Stomach (tissue), 4 donors: ENCODE results near the gene GTF2IRD1.

ENCODE experiments used
- CTCF ChIP-seq, 7 experiments: fragments of 450-650 bp in 4 of 7; fragments of 200-600 bp in 3 of 7; sonication (generic) in 3 of 7; IDR thresholded peaks; one replicate each; pipeline ENCODE4 v1.5.1; 2016 to 2019; ENCODE audit warnings: antibody characterized with exemption in 7 of 7, control low read depth in 2 of 7, mild to moderate bottlenecking in 1 of 7
- POLR2A ChIP-seq, 4 donors: fragments of 450-650 bp; IDR thresholded peaks; one replicate each; pipeline ENCODE4 v1.6.1; 2016; ENCODE audit warnings: antibody characterized with exemption in 4 of 4, control low read depth in 2 of 4, mild to moderate bottlenecking in 1 of 4, moderate library complexity in 1 of 4

- no peak for TF ChIP-seq CTCF (IDR thresholded peaks at IDR 0.05)
- TF ChIP-seq POLR2A (IDR thresholded peaks at IDR 0.05) = no peak
These were observed 62.5 kb downstream of the GTF2IRD1 start for GRCh38 chr7:74516214-74516613.
